NCI-H187 (cell line): ENCODE data around the gene TINAGL1.

ENCODE experiments used
- DNase-seq, 2 experiments: peaks; one replicate each; lab custom pipeline; 2025; lab: John Stamatoyannopoulos, UW

Gene TINAGL1

GRCh38 chr1:31568895-31569595 lies 7.3 kb upstream of the TINAGL1 start:
- no peak for DNase-seq

- DNase-seq = no peak
Observed at GRCh38 chr1:31569596-31570173, 6.6 kb upstream of the TINAGL1 start.

- no peak for DNase-seq
Observed at GRCh38 chr1:31570228-31570627, 6.1 kb upstream of the TINAGL1 start.

GRCh38 chr1:31570906-31571305 lies 5.4 kb upstream of the TINAGL1 start:
- DNase-seq = no peak

GRCh38 chr1:31571340-31572295 lies 4.7 kb upstream of the TINAGL1 start:
- DNase-seq = no peak

- DNase-seq = no peak
Observed at GRCh38 chr1:31572323-31573104, 3.8 kb upstream of the TINAGL1 start.

GRCh38 chr1:31573261-31573660 lies 3.1 kb upstream of the TINAGL1 start:
- DNase-seq = no peak

GRCh38 chr1:31574749-31575368 lies 1.5 kb upstream of the TINAGL1 start:
- no peak for DNase-seq

- DNase-seq = no peak
Observed at GRCh38 chr1:31575369-31576140, 760 bp upstream of the TINAGL1 start.

- DNase-seq = no peak
Observed at GRCh38 chr1:31576743-31577455, 584 bp downstream of the TINAGL1 start.

GRCh38 chr1:31577515-31578192 lies 1.3 kb downstream of the TINAGL1 start:
- DNase-seq = no peak

- no peak for DNase-seq
Observed at GRCh38 chr1:31579374-31579773, 3.1 kb downstream of the TINAGL1 start.

GRCh38 chr1:31580513-31580870 lies 4.2 kb downstream of the TINAGL1 start:
- no peak for DNase-seq

- no peak for DNase-seq
Observed at GRCh38 chr1:31580891-31581603, 4.7 kb downstream of the TINAGL1 start.

GRCh38 chr1:31581821-31582810 lies 5.8 kb downstream of the TINAGL1 start:
- no peak for DNase-seq

- DNase-seq = no peak
Observed at GRCh38 chr1:31583082-31583994, 7.0 kb downstream of the TINAGL1 start.
